ENCODE data around the gene SMAD2. TPM values are rescaled to one million over a fixed set of nuclear protein-coding genes. Genes with fewer than 3 reads are reported as not detected.

SMAD2 gene
- total and polyA plus RNA-seq, 4 donors: 62.7 to 183 (median 76.6) TPM

DNA sequence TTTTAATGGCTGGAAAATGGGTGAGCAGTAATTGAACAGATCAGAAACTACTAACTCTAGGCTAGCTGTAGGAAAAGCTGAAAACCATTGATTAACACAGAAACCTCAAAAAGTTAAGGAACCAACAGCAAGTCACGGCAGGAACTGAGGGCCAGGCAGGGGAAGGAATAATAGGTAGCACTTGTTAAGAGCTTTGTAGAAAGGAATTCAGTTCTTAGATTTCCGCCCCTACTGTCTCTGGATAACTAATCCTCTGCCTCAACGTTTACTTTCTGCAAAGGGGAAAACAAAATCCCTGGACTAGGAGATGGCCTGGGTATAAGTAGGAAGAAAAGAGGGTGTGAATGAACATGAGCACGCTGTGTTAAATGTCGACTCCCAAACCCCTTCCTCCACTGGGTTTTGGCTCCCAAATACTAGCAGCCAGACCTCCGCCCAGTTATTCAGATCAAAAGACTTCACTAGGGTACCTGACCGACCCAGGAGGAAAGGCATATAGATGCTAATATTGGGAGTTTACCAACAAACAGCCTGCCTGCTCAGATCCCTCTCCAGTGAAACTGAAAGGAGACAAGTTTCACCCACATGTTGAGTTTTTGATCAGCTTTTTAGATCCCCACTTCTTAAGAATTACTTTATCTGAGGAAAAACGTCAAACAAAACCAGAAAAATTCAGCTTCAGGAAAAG, 12.4 kb downstream of the SMAD2 start:
- peaks cover under 1% of the 10 kb centered on the region for H3K4me1 ChIP-seq (ENCODE audit: control insufficient read depth, insufficient read depth, low read length)
- no peaks in the 10 kb centered on the region for H3K36me3 ChIP-seq (ENCODE audit: control insufficient read depth, insufficient read depth, low read length)
- H3K27ac ChIP-seq (ENCODE audit: low read depth, low read length): no peak overlapping the region
- WGBS (ENCODE audit: insufficient coverage): 75% methylated on average over 1 of the region's 8 CpGs
- no peak overlapping the region for H3K4me3 ChIP-seq (ENCODE audit: low read depth, low read length)
- no peaks in the 10 kb centered on the region for H3K27me3 ChIP-seq (ENCODE audit: control insufficient read depth, insufficient read depth, low read length)
- no peak for DNase-seq (ENCODE audit: low read depth in 4 of 6, low spot score in 6 of 6)
- H3K9me3 ChIP-seq (ENCODE audit: control insufficient read depth, insufficient read depth, low read length): peaks cover 2% of the 10 kb centered on the region

DNA sequence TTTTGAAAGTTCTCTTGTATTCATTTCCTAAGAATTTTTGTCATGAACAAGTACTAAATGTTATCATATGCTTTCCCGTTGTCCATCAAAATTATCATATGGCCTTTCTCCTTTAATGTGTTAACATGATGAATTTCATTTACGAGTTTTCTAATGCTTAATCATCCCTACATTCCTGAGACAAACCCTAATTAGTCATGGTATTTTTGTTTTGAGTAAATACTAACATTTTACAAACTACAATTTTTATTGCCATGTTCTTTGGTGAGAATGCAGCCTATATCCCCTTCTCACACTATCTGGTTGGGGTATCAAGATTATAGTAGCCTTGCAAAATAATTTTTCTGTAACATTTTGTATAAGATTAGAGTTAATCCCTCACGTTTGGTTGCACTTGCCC, 14.5 kb downstream of the SMAD2 start:
- DNase-seq (ENCODE audit: low read depth in 4 of 6, low spot score in 6 of 6): no peak

DNA sequence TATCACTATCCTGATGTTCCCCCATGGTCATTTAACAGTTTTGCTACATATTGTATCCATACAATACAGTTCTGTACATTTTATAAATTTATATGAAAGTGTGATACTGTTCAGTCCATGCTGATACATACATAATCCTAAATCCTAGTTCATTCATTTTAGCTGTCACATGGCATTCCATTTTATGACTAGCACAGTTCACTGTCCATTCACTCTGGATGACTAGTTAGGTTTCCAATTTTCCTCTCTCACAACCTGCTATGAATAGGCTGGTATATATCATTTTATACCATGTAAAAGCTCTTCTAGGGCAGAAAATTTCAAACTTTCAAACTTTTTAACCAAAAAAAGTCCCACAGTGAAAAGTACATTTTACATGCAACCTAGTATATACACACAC, 15.2 kb downstream of the SMAD2 start:
- no peak for DNase-seq (ENCODE audit: low read depth in 4 of 6, low spot score in 6 of 6)
- Histone ChIP-seq H3K4me3 (ENCODE audit: low read depth, low read length) (no peak overlapping the region), H3K36me3 (ENCODE audit: control insufficient read depth, insufficient read depth, low read length) (no peaks in the 10 kb centered on the region), H3K9me3 (ENCODE audit: control insufficient read depth, insufficient read depth, low read length) (peaks cover 2% of the 10 kb centered on the region), H3K27ac (ENCODE audit: low read depth, low read length) (no peak overlapping the region), H3K27me3 (ENCODE audit: control insufficient read depth, insufficient read depth, low read length) (no peaks in the 10 kb centered on the region), H3K4me1 (ENCODE audit: control insufficient read depth, insufficient read depth, low read length) (peaks cover 11% of the 10 kb centered on the region)

More for the DNA sequence above, 14.5 kb downstream of the SMAD2 start:
- Histone ChIP-seq H3K27me3 (ENCODE audit: control insufficient read depth, insufficient read depth, low read length) (no peaks in the 10 kb centered on the region), H3K27ac (ENCODE audit: low read depth, low read length) (no peak overlapping the region), H3K36me3 (ENCODE audit: control insufficient read depth, insufficient read depth, low read length) (no peaks in the 10 kb centered on the region), H3K9me3 (ENCODE audit: control insufficient read depth, insufficient read depth, low read length) (peaks cover 2% of the 10 kb centered on the region), H3K4me1 (ENCODE audit: control insufficient read depth, insufficient read depth, low read length) (peaks cover 9% of the 10 kb centered on the region), H3K4me3 (ENCODE audit: low read depth, low read length) (no peak overlapping the region)
- WGBS (ENCODE audit: insufficient coverage): no CpG with 5 or more reads among the region's 3 CpGs

DNA sequence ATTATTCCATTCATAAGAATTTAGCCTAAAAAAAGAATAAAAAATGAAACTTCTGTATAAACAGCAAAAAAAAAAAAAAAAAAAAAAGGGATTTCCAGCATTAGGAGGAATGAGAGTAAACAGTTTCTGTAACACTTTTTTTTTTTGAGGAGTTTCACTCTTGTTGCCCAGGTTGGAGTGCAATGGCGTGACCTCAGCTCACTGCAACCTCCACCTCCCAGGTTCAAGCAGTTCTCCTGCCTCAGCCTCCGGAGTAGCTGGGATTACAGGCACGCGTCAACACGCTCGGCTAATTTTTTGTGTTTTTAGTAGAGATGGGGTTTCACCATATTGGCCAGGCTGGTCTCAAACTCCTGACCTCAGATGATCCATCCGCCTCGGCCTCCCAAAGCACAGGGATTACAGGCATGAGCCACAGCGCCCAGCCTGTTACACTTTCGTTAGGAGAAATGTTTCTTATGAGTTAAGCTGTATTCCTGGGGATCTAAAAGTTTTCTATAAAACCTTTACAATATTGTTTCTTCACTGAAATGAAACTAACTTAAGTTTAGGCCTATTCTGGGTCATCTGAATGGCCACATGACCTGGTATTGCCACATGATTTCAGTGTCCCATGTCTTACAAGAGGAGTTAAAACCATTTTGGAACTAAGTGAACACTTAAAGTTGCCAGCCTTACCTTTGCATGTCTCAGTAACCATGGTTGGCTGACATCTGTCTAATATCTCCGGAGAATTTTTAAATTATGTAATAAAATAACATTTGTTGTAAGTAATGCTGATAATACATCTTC, 17.5 kb downstream of the SMAD2 start:
- Histone ChIP-seq H3K9me3 (ENCODE audit: control insufficient read depth, insufficient read depth, low read length) (no peaks in the 10 kb centered on the region), H3K4me3 (ENCODE audit: low read depth, low read length) (no peak overlapping the region), H3K27ac (ENCODE audit: low read depth, low read length) (peak overlapping the region; percentile 27), H3K36me3 (ENCODE audit: control insufficient read depth, insufficient read depth, low read length) (no peaks in the 10 kb centered on the region), H3K4me1 (ENCODE audit: control insufficient read depth, insufficient read depth, low read length) (peaks cover 11% of the 10 kb centered on the region), H3K27me3 (ENCODE audit: control insufficient read depth, insufficient read depth, low read length) (no peaks in the 10 kb centered on the region)
- DNase-seq (ENCODE audit: low read depth in 4 of 6, low spot score in 6 of 6): no peak
- WGBS (ENCODE audit: insufficient coverage): no CpG with 5 or more reads among the region's 11 CpGs

DNA sequence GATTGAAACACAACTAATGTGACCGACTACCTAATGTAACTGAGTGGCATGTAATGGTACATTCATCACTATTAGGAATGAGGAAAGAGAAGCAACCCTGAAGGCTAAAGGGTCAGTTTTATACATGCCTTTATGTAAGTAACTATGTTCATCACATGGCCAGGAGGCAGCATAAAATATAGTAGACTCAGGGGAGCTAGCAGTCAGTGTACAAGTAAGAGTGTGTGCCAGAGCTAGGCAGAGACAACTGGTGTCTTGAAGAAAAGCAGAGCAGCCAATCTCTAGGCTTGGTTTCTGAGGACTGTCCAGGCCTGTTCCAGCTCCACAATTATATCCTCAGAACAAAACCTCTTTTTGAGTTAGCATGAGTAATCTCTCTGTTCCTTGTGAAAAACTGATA, 18.1 kb downstream of the SMAD2 start:
- H3K4me3 ChIP-seq (ENCODE audit: low read depth, low read length): no peak overlapping the region
- WGBS (ENCODE audit: insufficient coverage): no CpG with 5 or more reads among the region's 1 CpG
- peak in 3 of 6 donors; percentile 20 to 62 (median 49) for DNase-seq (ENCODE audit: low read depth in 4 of 6, low spot score in 6 of 6)
- no peaks in the 10 kb centered on the region for H3K27me3 ChIP-seq (ENCODE audit: control insufficient read depth, insufficient read depth, low read length)
- no peaks in the 10 kb centered on the region for H3K36me3 ChIP-seq (ENCODE audit: control insufficient read depth, insufficient read depth, low read length)
- peaks cover 11% of the 10 kb centered on the region for H3K4me1 ChIP-seq (ENCODE audit: control insufficient read depth, insufficient read depth, low read length)
- no peaks in the 10 kb centered on the region for H3K9me3 ChIP-seq (ENCODE audit: control insufficient read depth, insufficient read depth, low read length)
- H3K27ac ChIP-seq (ENCODE audit: low read depth, low read length): peak overlapping the region; percentile 54

DNA sequence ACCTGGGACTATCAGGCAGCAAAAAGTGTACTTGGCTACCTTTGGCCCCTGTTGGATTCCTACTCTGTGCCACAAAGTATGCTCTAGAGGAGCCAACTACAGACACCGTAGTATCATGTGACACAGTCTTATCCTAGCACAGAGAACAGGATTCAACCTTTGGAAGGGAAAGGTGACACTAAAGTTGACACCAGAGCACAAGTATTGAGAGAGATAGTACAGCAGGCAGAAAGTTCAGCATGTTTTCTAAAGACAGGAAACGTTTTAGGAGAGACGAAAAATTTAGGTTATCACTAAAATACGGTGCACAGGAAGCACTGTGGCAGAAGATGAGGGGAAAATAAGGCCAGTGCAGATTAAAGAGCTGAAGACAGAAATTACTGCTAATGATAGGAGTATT, 18.6 kb downstream of the SMAD2 start:
- Histone ChIP-seq H3K4me1 (ENCODE audit: control insufficient read depth, insufficient read depth, low read length) (peaks cover 11% of the 10 kb centered on the region), H3K27me3 (ENCODE audit: control insufficient read depth, insufficient read depth, low read length) (no peaks in the 10 kb centered on the region), H3K9me3 (ENCODE audit: control insufficient read depth, insufficient read depth, low read length) (no peaks in the 10 kb centered on the region), H3K4me3 (ENCODE audit: low read depth, low read length) (no peak overlapping the region), H3K27ac (ENCODE audit: low read depth, low read length) (peak overlapping the region; percentile 54), H3K36me3 (ENCODE audit: control insufficient read depth, insufficient read depth, low read length) (no peaks in the 10 kb centered on the region)
- 56% methylated on average over 3 of the region's 4 CpGs for WGBS (ENCODE audit: insufficient coverage)
- DNase-seq (ENCODE audit: low read depth in 4 of 6, low spot score in 6 of 6): no peak

DNA sequence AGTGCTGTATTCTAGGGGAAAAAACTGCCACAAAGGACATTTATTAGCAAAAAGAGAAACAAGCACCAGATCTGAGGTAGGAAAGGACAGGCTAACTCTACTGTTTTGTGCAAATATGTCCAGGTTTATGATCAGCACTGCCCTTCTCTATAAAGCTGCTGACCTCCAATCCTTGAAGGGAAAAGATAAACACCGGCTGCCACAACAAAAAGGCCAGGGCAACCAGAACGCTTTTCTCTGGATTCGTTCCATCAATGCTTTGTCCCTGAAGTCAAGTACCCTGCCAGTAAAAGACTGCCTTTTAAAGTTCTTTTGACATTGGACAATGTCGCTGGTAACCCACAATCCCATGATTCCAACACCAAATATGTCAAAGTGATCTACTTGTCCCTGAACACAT, 21.0 kb downstream of the SMAD2 start:
- 44% methylated on average over 4 of the region's 4 CpGs for WGBS (ENCODE audit: insufficient coverage)
- Histone ChIP-seq H3K27ac (ENCODE audit: low read depth, low read length) (no peak overlapping the region), H3K9me3 (ENCODE audit: control insufficient read depth, insufficient read depth, low read length) (peaks cover 4% of the 10 kb centered on the region), H3K27me3 (ENCODE audit: control insufficient read depth, insufficient read depth, low read length) (no peaks in the 10 kb centered on the region), H3K4me1 (ENCODE audit: control insufficient read depth, insufficient read depth, low read length) (peaks cover 11% of the 10 kb centered on the region), H3K4me3 (ENCODE audit: low read depth, low read length) (no peak overlapping the region), H3K36me3 (ENCODE audit: control insufficient read depth, insufficient read depth, low read length) (no peaks in the 10 kb centered on the region)
- peak in 2 of 6 donors; percentile 17 to 29 for DNase-seq (ENCODE audit: low read depth in 4 of 6, low spot score in 6 of 6)

DNA sequence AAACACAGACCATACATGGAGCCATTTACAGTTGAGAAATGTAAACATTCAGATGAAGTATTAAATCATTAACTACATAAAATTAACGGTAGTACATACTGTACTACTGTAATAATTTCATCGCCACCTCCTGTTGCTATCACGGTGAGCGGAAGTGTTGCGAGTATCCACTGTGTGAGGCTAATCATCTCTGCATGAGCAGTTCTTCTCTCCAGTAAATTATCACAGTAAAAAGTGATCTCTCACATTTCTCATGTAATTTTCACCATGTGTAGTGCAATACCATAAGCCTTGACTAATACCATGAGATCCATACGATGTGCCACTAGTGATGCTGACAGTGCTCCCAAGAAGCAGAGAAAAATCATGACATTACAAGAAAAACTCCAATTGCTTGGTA, 21.9 kb downstream of the SMAD2 start:
- WGBS (ENCODE audit: insufficient coverage): 74% methylated on average over 3 of the region's 6 CpGs
- Histone ChIP-seq H3K27ac (ENCODE audit: low read depth, low read length) (no peak overlapping the region), H3K27me3 (ENCODE audit: control insufficient read depth, insufficient read depth, low read length) (no peaks in the 10 kb centered on the region), H3K4me1 (ENCODE audit: control insufficient read depth, insufficient read depth, low read length) (peaks cover 11% of the 10 kb centered on the region), H3K4me3 (ENCODE audit: low read depth, low read length) (no peak overlapping the region), H3K9me3 (ENCODE audit: control insufficient read depth, insufficient read depth, low read length) (peaks cover 4% of the 10 kb centered on the region), H3K36me3 (ENCODE audit: control insufficient read depth, insufficient read depth, low read length) (no peaks in the 10 kb centered on the region)
- DNase-seq (ENCODE audit: low read depth in 4 of 6, low spot score in 6 of 6): peak in 1 of 6 donors; percentile 38

DNA sequence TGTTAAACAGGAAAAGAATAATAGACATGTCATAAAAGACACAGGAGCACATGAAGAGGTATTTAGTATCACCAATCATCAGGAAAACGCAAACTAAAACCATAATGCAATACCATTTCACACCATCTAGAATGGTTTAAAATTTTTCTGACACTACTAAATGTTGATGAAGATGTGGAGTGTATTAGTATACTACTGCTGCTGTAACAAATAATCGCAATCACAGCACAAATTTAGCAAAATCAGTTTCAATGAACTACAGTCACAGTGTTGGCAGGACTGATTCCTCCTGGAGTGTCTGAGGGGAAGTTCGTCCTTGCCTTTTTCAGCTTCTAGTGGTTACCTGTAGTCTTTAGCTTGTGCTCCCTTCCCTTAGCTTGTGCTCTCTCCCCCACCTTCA, 24.1 kb downstream of the SMAD2 start:
- 80% methylated on average over 1 of the region's 3 CpGs for WGBS (ENCODE audit: insufficient coverage)
- Histone ChIP-seq H3K4me1 (ENCODE audit: control insufficient read depth, insufficient read depth, low read length) (peaks cover 6% of the 10 kb centered on the region), H3K27ac (ENCODE audit: low read depth, low read length) (no peak overlapping the region), H3K36me3 (ENCODE audit: control insufficient read depth, insufficient read depth, low read length) (no peaks in the 10 kb centered on the region), H3K9me3 (ENCODE audit: control insufficient read depth, insufficient read depth, low read length) (peaks cover 7% of the 10 kb centered on the region), H3K4me3 (ENCODE audit: low read depth, low read length) (no peak overlapping the region), H3K27me3 (ENCODE audit: control insufficient read depth, insufficient read depth, low read length) (no peaks in the 10 kb centered on the region)
- DNase-seq (ENCODE audit: low read depth in 4 of 6, low spot score in 6 of 6): no peak

DNA sequence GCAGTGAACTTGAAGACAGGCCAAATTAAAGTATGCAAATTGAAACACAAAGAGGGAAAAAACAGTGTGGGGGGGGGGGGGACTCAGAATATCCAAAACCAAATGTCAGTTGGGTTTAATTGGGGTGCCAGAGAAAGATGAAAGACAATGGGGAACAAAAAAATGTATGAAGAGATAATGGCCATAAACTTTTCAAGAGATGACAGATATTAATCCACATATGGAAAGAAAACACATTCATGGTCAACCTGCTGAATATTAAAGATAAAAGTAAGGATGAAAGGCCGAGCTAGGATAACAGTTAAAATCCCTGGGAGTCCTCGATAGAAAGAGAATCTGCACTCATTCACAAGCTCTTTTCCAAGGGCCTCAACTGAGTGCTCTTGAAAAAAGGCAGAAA, 26.6 kb downstream of the SMAD2 start:
- H3K36me3 ChIP-seq (ENCODE audit: control insufficient read depth, insufficient read depth, low read length): no peaks in the 10 kb centered on the region
- no peak overlapping the region for H3K4me3 ChIP-seq (ENCODE audit: low read depth, low read length)
- no peak for DNase-seq (ENCODE audit: low read depth in 4 of 6, low spot score in 6 of 6)
- H3K27me3 ChIP-seq (ENCODE audit: control insufficient read depth, insufficient read depth, low read length): no peaks in the 10 kb centered on the region
- no peak overlapping the region for H3K27ac ChIP-seq (ENCODE audit: low read depth, low read length)
- no peaks in the 10 kb centered on the region for H3K4me1 ChIP-seq (ENCODE audit: control insufficient read depth, insufficient read depth, low read length)
- peaks cover 10% of the 10 kb centered on the region for H3K9me3 ChIP-seq (ENCODE audit: control insufficient read depth, insufficient read depth, low read length)
- no CpG with 5 or more reads among the region's 2 CpGs for WGBS (ENCODE audit: insufficient coverage)
